Neural cell (in vitro differentiated cells): Measurements from ENCODE around the gene SMARCC1.

Source experiments
- EP300 ChIP-seq: fragments of 450-650 bp; conservative IDR thresholded peaks from 2 replicates; pipeline ENCODE4 v1.6.1; 2014; ENCODE audit warnings: antibody characterized with exemption, mild to moderate bottlenecking, moderate library complexity; ENCODE audit not compliant: poor library complexity, severe bottlenecking
- EZH2 ChIP-seq: fragments of 200-600, 300-800 bp; shearing (Covaris generic), sonication (generic); IDR thresholded peaks from 2 replicates; pipeline ENCODE4 v1.6.1; 2014; ENCODE audit warnings: antibody characterized with exemption, low read length, borderline replicate concordance, mild to moderate bottlenecking; ENCODE audit not compliant: insufficient read depth, poor library complexity, severe bottlenecking
- MXI1 ChIP-seq: fragments of 450-650 bp; conservative IDR thresholded peaks from 2 replicates; pipeline ENCODE4 v1.6.1; 2014; ENCODE audit warnings: antibody characterized with exemption, mild to moderate bottlenecking; ENCODE audit not compliant: poor library complexity, severe bottlenecking
- POLR2AphosphoS5 ChIP-seq: IDR thresholded peaks from 2 replicates; pipeline ENCODE4 v1.6.1; 2012
- TF ChIP-seq, protein P1 (sequence below): fragments of 450-650 bp; IDR thresholded peaks from 2 replicates; pipeline ENCODE4 v1.5.1; 2014; ENCODE audit warnings: antibody characterized with exemption, mild to moderate bottlenecking, moderate library complexity; ENCODE audit not compliant: poor library complexity, severe bottlenecking

DNA sequence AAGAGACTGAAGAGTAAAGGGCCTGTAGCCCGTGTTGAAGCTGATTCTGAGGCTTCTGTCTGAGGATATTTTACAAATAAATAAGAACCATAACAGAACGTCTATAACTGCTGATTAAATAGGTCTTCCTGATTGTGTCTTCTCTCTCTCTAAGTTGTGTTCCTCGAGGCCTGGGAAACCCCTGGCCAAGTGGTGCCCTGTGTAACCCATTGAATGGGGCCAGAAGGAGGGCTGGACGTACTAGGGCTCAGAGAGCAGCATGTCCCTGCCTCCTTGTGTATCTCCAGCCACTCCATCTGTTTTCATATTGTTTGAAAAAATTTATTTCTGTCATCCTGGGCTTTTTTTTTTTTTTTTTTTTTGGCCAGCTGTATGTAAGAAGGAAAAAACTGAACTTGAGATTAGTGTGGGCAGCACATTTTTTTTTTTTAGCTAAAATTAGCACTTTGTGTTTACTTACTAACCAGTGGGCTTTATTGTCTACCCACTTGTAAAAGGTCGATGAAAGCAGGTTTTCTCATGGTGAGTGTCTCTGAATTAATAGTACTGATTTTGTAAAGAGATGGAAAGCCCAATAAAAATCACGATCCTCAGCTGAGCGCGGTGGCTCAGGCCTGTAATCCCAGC is 32.0 kb upstream of the SMARCC1 start:
- TF ChIP-seq, protein P1, sequence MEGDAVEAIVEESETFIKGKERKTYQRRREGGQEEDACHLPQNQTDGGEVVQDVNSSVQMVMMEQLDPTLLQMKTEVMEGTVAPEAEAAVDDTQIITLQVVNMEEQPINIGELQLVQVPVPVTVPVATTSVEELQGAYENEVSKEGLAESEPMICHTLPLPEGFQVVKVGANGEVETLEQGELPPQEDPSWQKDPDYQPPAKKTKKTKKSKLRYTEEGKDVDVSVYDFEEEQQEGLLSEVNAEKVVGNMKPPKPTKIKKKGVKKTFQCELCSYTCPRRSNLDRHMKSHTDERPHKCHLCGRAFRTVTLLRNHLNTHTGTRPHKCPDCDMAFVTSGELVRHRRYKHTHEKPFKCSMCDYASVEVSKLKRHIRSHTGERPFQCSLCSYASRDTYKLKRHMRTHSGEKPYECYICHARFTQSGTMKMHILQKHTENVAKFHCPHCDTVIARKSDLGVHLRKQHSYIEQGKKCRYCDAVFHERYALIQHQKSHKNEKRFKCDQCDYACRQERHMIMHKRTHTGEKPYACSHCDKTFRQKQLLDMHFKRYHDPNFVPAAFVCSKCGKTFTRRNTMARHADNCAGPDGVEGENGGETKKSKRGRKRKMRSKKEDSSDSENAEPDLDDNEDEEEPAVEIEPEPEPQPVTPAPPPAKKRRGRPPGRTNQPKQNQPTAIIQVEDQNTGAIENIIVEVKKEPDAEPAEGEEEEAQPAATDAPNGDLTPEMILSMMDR: no peak
- TF ChIP-seq EP300 (no peak), MXI1 (no peak), EZH2 (no peak), POLR2AphosphoS5 (no peak)
